ENCODE measurements around the gene EFNA4.

DNA sequence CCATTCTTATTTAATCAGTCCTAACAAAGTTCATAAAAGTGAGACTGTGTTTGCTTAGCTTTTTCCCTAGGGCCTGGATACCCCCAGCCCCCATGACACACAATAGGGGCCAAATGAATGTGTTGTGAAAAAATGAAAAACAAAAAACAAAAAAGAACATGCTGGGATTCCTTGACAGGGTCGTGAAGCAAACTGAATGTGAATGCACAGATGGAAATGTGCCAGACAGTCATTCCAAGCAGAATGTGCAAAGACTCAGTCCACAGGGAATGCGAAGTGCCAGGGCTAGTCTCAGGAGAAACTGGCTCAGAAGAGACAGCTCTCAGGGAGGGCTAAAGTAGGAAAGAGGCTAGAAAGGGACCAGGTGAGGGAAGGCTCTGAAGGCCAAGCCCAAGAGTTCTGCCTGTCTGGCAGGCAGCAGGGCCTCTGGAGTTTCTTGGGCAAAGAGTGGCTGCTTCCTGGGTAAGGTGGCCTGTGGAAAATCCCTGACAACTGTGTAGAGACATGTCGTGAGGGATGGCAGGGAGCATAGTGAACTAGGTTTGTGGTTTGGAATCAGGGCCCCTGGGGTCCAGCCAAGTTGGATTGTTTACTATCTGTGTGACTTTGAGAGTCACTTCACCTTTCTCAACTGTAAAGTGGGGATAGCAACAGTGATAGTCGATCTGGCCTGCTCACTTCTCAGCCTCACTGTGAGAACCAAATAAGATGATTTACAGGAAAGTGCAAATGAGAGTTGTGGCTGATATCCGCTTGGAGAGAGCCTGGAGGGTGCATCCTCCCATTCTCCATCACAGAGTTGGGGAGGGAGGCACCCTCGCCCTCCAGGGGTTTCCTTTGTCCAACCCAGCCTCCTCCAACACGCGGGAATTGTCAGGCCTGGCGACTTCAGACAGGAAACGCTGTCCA is 13.6 kb upstream of the EFNA4 start:
- TF ChIP-seq, protein P1, sequence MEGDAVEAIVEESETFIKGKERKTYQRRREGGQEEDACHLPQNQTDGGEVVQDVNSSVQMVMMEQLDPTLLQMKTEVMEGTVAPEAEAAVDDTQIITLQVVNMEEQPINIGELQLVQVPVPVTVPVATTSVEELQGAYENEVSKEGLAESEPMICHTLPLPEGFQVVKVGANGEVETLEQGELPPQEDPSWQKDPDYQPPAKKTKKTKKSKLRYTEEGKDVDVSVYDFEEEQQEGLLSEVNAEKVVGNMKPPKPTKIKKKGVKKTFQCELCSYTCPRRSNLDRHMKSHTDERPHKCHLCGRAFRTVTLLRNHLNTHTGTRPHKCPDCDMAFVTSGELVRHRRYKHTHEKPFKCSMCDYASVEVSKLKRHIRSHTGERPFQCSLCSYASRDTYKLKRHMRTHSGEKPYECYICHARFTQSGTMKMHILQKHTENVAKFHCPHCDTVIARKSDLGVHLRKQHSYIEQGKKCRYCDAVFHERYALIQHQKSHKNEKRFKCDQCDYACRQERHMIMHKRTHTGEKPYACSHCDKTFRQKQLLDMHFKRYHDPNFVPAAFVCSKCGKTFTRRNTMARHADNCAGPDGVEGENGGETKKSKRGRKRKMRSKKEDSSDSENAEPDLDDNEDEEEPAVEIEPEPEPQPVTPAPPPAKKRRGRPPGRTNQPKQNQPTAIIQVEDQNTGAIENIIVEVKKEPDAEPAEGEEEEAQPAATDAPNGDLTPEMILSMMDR (conservative IDR thresholded peaks at IDR 0.05): no peak
- TF ChIP-seq ZFX (IDR thresholded peaks at IDR 0.05): peak; percentile 36; the same call in 1 of the 2 replicates
